ENCODE measurements around the gene SLC25A24. TPM values are rescaled to one million over a fixed set of nuclear protein-coding genes. Genes with fewer than 3 reads are reported as not detected.

SLC25A24 gene
- polyA plus RNA-seq, 3 donors = 11.1 to 45.4 (median 43.4) TPM

DNA sequence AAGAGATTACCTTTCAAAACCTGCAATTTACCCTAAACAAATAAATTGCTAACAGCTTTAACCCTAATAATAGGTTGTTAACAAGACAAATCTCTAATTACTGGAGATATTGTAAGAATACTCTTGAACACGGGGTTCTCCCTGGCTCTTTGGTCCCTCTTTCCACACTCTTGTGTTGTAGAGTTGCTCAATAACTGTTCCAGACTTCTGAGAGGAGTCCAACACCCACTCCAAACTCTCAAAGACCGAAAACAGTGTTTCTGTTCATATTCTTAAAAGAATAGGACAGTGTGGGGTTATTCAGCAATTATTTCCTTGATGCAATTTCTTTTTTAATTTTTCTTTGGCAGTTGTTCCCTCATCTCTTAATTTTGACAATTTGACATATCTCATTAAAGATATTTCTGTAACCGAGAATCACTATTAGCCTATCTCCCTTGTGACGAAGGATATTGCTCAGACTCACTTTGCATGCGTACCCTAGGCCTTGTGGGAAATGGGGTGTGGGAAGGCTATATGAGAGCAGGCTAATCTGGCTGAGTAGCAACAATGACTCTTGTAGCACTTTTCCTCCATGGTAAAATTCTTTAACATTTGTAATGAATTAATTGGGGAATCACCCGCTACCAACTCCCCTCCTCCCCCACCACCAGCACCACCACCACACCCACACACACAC, 90.7 kb downstream of the SLC25A24 start:
- no CpG with 5 or more reads among the region's 6 CpGs for WGBS (ENCODE audit: insufficient coverage)
- no peak overlapping the region for H3K27ac ChIP-seq (ENCODE audit: low read depth in 1 of 2, low read length in 2 of 2)
- peaks cover 9 to 11% of the 10 kb centered on the region in 2 donors for H3K4me1 ChIP-seq (ENCODE audit: control insufficient read depth in 1 of 2, insufficient read depth in 2 of 2, low read length in 2 of 2)
- peak overlapping the region; percentile 29 for H2AFZ ChIP-seq (ENCODE audit: insufficient read depth, low read depth, low read length, poor library complexity, severe bottlenecking)
- intact Hi-C loops (cut with micrococcal nuclease) = loop anchor here in 1 of 2 donors (10.0 kb wide), 1 partner anchor 55 kb away; no protein-coding TSS in a partner anchor
- no peak overlapping the region for H3K4me3 ChIP-seq (replicated peaks in 1 of 3; ENCODE audit: low read depth in 2 of 3, low read length in 3 of 3)
- peaks cover 3 to 6% of the 10 kb centered on the region in 2 donors for H3K36me3 Mint-ChIP-seq
- H3K9me3 ChIP-seq (replicated peaks in 1 of 2; ENCODE audit: control insufficient read depth in 1 of 2, insufficient read depth in 1 of 2, low read length in 2 of 2) = no peaks in the 10 kb centered on the region
- H3K27me3 Mint-ChIP-seq (ENCODE audit: low read depth in 3 of 3) = peaks cover 0 to 2% (median 0%) of the 10 kb centered on the region in 3 donors
- no peak overlapping the region for H3K9ac ChIP-seq (ENCODE audit: insufficient read depth, low read length, poor library complexity, severe bottlenecking)
- no peak for DNase-seq
- TF ChIP-seq, protein P1, sequence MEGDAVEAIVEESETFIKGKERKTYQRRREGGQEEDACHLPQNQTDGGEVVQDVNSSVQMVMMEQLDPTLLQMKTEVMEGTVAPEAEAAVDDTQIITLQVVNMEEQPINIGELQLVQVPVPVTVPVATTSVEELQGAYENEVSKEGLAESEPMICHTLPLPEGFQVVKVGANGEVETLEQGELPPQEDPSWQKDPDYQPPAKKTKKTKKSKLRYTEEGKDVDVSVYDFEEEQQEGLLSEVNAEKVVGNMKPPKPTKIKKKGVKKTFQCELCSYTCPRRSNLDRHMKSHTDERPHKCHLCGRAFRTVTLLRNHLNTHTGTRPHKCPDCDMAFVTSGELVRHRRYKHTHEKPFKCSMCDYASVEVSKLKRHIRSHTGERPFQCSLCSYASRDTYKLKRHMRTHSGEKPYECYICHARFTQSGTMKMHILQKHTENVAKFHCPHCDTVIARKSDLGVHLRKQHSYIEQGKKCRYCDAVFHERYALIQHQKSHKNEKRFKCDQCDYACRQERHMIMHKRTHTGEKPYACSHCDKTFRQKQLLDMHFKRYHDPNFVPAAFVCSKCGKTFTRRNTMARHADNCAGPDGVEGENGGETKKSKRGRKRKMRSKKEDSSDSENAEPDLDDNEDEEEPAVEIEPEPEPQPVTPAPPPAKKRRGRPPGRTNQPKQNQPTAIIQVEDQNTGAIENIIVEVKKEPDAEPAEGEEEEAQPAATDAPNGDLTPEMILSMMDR (IDR thresholded peaks at IDR 0.05) = no peak
- peak overlapping the region in 1 of 7 donors; percentile 28 for H3K27ac Mint-ChIP-seq
- peaks cover 13% of the 10 kb centered on the region for H3K4me1 Mint-ChIP-seq
- H3K27me3 ChIP-seq (ENCODE audit: control insufficient read depth in 2 of 2, insufficient read depth in 2 of 2, low read length in 2 of 2) = no peaks in the 10 kb centered on the region
- no peaks in the 10 kb centered on the region for H4K20me1 ChIP-seq (ENCODE audit: insufficient read depth, low read length)
- H3K79me2 ChIP-seq (ENCODE audit: insufficient read depth, low read length) = no peaks in the 10 kb centered on the region
- H3K9me3 Mint-ChIP-seq = peaks cover 0 to 6% (median 2%) of the 10 kb centered on the region in 7 donors
- no peak overlapping the region for H3K4me3 Mint-ChIP-seq
- H3K36me3 ChIP-seq (replicated peaks in 1 of 2; ENCODE audit: control insufficient read depth in 1 of 2, insufficient read depth in 2 of 2, low read length in 2 of 2) = no peaks in the 10 kb centered on the region
- H3K4me2 ChIP-seq (replicated peaks; ENCODE audit: extremely low read depth, low read length, poor library complexity, severe bottlenecking) = no peak overlapping the region

DNA sequence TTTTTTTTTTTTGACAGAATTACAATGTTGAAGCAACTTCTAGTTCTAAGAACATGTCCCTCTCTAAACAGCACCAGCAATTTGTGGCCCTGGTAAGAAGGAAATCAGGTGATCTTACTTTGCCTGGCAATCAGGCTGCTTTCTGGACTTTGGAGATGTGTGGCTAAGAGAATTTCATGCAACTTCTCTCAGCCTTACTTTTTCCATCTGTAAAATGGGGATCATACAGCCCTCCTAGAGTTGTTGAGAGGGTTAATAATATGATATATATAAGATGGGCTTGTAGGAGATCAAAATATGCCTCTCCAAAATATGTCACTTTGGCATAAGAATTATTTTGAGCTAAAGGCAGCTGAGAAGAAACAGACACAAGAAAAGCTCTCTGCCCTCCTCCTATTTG, 92.0 kb downstream of the SLC25A24 start:
- intact Hi-C loops (cut with micrococcal nuclease) = loop anchor here in 1 of 2 donors (10.0 kb wide), 1 partner anchor 53 kb away; no protein-coding TSS in a partner anchor
- Mint-ChIP-seq H3K9me3 (peaks cover 0 to 6% (median 2%) of the 10 kb centered on the region in 7 donors), H3K4me1 (peaks cover 7% of the 10 kb centered on the region), H3K27me3 (ENCODE audit: low read depth in 3 of 3) (peaks cover 0 to 2% (median 0%) of the 10 kb centered on the region in 3 donors), H3K4me3 (no peak overlapping the region), H3K27ac (peak overlapping the region in 1 of 7 donors; percentile 33), H3K36me3 (peaks cover 3 to 6% of the 10 kb centered on the region in 2 donors)
- H3K9me3 ChIP-seq (replicated peaks in 1 of 2; ENCODE audit: control insufficient read depth in 1 of 2, insufficient read depth in 1 of 2, low read length in 2 of 2) = no peaks in the 10 kb centered on the region
- no peaks in the 10 kb centered on the region for H3K27me3 ChIP-seq (ENCODE audit: control insufficient read depth in 2 of 2, insufficient read depth in 2 of 2, low read length in 2 of 2)
- no peak for DNase-seq
- no peak overlapping the region for H3K27ac ChIP-seq (ENCODE audit: low read depth in 1 of 2, low read length in 2 of 2)
- H3K36me3 ChIP-seq (replicated peaks in 1 of 2; ENCODE audit: control insufficient read depth in 1 of 2, insufficient read depth in 2 of 2, low read length in 2 of 2) = no peaks in the 10 kb centered on the region
- H3K79me2 ChIP-seq (ENCODE audit: insufficient read depth, low read length) = no peaks in the 10 kb centered on the region
- TF ChIP-seq, protein P1 (IDR thresholded peaks at IDR 0.05) = no peak
- H2AFZ ChIP-seq (ENCODE audit: insufficient read depth, low read depth, low read length, poor library complexity, severe bottlenecking) = no peak overlapping the region
- no peak overlapping the region for H3K9ac ChIP-seq (ENCODE audit: insufficient read depth, low read length, poor library complexity, severe bottlenecking)
- H4K20me1 ChIP-seq (ENCODE audit: insufficient read depth, low read length) = no peaks in the 10 kb centered on the region
- no peak overlapping the region for H3K4me3 ChIP-seq (replicated peaks in 1 of 3; ENCODE audit: low read depth in 2 of 3, low read length in 3 of 3)
- no peak overlapping the region for H3K4me2 ChIP-seq (replicated peaks; ENCODE audit: extremely low read depth, low read length, poor library complexity, severe bottlenecking)
- H3K4me1 ChIP-seq (ENCODE audit: control insufficient read depth in 1 of 2, insufficient read depth in 2 of 2, low read length in 2 of 2) = peaks cover 4 to 6% of the 10 kb centered on the region in 2 donors
